UCSD-AML1 (cell line): ENCODE measurements around the gene EVC2.
"Not testable (repeated sequence)": the region's sequence is repeated elsewhere in the genome, so short reads cannot be mapped to it uniquely, and the experiment has no call there.

Experiments used
- DNase-seq: peaks from one replicate; lab custom pipeline; 2025; ENCODE audit not compliant: unreplicated experiment; lab: John Stamatoyannopoulos, UW

EVC2 gene

GRCh38 chr4:5742968-5743367 lies 34.6 kb upstream of the EVC2 start:
- no peak for DNase-seq

DNA sequence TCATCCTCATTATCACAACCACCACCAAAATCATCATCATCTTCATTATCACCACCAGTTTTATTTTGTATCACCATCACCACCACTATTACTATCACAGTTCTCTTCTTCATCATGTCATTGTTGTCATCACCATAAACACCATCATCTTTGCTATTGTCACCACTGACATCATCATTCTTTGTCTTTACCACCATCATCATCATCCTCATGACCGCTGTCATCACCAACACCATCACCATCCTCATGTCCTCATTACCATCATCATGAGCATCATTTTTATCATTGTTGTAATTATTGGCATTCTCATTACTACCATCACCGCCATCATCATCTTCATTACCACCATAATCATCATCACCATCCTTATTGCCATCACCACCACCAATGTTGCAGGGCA lies 34.0 kb upstream of the EVC2 start:
- DNase-seq: no peak

- DNase-seq: no peak
Observed at GRCh38 chr4:5738061-5738460, 29.7 kb upstream of the EVC2 start.

DNA sequence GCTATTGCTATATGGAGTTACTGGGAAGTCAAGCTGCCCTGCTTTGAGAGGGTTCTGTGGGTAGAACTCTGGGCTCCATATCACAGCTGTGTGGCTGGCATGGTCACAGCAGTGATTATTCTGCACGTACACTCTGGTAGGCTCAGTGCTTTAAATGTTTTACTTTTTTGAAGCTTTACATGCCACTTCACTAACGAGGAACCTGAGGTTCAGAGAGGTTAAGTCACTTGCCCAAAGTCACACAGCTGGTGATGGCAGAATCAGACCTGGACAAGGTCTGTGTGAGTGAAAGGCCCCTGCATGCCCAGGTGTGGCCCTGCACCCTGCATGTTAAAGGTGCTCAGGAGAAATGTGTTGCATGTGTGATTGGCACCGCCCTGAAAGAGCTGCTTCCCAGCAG lies 27.1 kb upstream of the EVC2 start:
- DNase-seq: no peak

DNA sequence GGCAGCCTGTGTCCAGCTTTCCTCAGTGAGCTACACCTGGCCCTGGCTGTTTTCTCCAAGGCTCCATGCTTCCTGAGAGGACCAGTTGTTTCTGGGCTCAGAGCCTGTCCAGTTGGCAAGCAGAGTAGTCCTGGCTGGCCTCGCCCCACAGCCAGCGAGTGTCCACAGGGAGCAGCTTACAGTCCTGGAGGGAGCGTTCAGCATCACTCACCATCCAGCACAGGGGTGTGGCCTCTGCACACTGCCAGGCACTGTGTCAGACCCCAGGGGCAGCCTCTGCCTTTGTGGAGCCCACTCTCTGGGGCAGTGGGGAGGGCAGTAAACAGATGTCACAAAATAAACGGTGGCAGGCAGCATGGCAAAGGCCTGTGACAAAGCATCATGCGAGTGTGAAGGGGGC lies 26.5 kb upstream of the EVC2 start:
- no peak for DNase-seq

- DNase-seq: no peak
Observed at GRCh38 chr4:5732158-5732557, 23.8 kb upstream of the EVC2 start.

GRCh38 chr4:5730993-5731990 lies 22.9 kb upstream of the EVC2 start:
- DNase-seq: no peak

GRCh38 chr4:5730436-5730835 lies 22.1 kb upstream of the EVC2 start:
- no peak for DNase-seq

DNA sequence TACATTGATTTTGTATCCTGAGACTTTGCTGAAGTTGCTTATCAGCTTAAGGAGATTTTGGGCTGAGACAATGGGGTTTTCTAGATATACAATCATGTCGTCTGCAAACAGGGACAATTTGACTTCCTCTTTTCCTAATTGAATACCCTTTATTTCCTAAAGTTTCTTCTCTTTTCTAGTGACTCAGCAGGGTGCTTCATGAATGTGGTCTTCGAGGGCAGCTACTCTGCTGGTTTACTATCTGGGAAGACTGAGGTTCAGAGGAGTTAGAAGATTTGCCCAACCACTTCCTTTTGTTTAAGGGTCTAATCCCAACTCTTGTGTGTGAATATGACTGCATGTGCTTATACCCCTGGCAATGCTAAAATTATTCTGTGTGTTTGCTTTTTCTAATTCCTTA lies 20.1 kb upstream of the EVC2 start:
- DNase-seq: not testable (repeated sequence)

DNA sequence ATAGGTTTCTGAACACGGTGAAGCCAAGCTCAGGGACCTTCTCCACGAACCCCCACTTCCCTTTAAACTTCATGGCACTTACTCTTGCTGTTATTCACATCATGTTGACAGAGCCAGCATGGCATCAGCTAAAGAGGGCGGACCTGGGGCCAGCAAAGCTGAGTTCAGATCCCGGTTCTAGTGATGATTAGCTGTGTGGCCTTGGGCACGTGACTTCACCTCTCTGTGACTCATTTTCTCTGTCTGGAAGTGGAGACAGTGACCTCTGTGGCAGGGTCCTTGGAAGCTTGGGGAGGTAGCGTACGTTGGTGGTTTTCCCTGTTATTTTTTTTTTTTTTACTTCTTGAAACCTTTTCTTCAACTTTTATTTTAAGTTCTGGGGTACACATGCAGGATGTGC lies 16.0 kb upstream of the EVC2 start:
- DNase-seq: no peak

GRCh38 chr4:5722328-5722727 lies 14.0 kb upstream of the EVC2 start:
- no peak for DNase-seq

- no peak for DNase-seq
Observed at GRCh38 chr4:5721923-5722322, 13.6 kb upstream of the EVC2 start.

GRCh38 chr4:5720980-5721379 lies 12.6 kb upstream of the EVC2 start:
- no peak for DNase-seq

DNA sequence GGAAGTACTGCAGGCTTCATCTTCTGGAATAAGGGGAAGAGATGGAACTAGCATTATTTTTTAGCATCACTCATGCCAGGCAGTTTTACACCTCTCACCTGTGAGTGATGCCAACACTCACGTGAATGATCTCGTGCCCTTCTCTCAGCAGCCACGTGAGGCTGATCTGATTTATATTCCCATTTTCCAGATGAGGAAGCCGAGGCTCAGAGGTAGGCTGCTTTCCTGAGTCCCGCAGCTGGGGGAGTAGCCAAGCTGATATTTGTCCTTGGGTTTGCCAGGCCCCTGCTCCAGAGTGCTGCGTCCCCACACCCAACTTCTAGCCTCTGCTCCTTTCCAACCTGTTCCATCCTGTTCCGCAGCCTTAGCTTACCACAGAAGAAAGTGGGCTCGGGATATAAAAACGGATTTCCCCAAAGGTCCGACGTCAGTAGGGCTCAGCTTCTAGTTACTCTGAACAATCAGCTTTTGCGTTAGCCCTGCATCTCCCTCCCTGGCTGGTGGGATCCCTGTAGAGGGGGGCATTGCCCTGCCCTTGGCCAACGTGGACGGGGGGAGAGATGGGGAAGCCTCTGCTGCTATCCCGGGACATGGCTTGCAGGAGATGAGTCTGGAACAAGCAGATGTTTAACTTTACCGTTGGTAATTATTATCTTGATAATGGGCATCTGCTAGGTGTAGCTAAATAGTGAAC lies 11.9 kb upstream of the EVC2 start:
- no peak for DNase-seq

- no peak for DNase-seq
Observed at GRCh38 chr4:5719350-5720055, 11.1 kb upstream of the EVC2 start.

DNA sequence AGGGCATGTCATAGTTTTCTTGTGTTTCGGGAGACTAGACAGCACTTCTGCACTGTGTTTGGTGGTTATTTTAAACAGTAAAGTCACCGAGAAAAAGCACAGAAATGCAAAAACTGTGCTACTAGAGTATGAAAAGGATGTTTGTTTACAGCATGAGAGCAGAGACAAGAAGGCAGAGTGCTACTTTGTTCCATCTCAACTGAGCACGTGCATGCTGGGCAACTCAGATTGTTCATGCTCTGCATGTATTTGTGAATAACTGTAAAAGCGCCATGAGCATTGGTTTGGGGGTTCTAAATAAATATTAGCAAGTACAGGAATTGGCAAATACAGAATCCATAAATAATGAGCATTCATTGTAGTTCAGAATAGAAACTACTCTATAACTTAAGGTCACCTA lies 10.1 kb upstream of the EVC2 start:
- DNase-seq: no peak

DNA sequence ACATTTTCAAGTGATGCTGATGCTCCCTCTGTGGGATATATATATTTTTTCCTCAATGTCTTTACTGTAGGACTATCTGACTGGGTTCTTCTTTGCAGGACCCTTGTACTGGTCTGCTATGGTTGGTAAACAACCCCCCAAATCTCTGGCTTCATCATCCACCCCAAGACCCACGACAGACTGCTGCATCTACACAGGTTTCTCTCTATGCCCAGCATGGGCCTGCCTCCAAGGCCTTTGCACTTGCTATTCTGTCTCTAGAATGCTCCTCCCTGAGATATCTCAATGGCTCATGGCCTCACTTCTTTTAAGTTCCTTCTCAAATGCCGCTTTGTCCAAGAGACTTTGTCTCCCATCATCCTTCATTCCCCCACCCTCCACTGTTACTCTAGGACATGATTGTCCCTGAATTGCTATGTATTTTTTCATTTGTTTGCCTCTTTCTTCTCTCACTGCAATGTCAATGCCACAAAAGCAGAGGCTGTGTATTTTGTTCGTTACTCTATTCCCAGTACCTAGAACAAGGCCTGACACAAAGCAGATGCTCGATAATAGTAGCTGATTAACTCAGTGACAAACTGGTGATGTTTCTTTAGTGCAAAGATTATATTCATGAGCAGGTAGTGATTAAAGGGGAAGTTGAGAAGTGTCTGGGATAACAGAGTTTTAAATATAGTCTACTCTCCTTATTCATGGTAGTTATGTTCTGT lies 9.2 kb upstream of the EVC2 start:
- no peak for DNase-seq

DNA sequence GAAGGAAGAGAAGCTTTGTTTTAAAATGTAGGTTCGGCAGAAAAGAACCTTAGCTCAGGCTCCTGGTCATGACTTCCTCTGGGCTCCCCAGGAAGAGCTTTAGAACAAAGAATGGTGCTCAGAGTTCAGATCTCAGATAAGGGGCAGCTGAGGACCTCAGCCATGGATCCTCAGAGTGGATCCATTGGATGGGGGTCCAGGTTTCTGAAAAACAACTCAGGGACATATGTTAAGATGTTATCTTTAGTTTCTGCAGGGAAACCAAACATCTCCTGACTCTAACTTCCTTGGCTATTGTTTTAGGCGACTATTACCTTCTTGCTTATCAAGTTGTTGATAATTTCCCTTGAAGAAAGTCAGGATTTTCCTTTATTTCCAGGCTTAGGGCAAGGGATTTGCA lies 8.0 kb upstream of the EVC2 start:
- no peak for DNase-seq

- DNase-seq: no peak
Observed at GRCh38 chr4:5715357-5715756, 7.0 kb upstream of the EVC2 start.

GRCh38 chr4:5713861-5714260 lies 5.5 kb upstream of the EVC2 start:
- DNase-seq: no peak

- DNase-seq: no peak
Observed at GRCh38 chr4:5712931-5713330, 4.6 kb upstream of the EVC2 start.
